Jurkat, Clone E6-1 (cell line): ENCODE data around the gene SH2B2.
"Not testable (repeated sequence)": the region's sequence is repeated elsewhere in the genome, so short reads cannot be mapped to it uniquely, and the experiment has no call there.

Experiments
- DNase-seq: peaks from one replicate; pipeline ENCODE4 v3.0.0-alpha.2; 2011; ENCODE audit warnings: low read depth, low spot score
- H3K4me3 ChIP-seq: 2 replicates; pipeline ENCODE4 v1.5.1; 2011; ENCODE audit warnings: mild to moderate bottlenecking, low read length, control low read depth, moderate library complexity

The SH2B2 gene

DNA sequence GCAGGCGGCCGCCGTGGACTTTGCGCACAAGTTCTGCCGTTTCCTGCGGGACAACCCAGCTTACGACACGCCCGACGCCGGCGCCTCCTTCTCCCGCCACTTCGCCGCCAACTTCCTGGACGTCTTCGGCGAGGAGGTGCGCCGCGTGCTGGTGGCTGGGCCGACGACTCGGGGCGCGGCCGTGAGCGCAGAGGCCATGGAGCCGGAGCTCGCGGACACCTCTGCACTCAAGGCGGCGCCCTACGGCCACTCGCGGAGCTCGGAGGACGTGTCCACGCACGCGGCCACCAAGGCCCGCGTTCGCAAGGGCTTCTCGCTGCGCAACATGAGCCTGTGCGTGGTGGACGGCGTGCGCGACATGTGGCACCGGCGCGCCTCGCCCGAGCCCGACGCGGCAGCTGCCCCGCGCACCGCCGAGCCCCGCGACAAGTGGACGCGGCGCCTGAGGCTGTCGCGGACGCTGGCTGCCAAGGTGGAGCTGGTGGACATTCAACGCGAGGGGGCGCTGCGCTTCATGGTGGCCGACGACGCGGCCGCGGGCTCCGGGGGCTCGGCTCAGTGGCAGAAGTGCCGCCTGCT is 14.1 kb downstream of the SH2B2 start:
- H3K4me3 ChIP-seq = no peak overlapping the region
- no peak for DNase-seq

DNA sequence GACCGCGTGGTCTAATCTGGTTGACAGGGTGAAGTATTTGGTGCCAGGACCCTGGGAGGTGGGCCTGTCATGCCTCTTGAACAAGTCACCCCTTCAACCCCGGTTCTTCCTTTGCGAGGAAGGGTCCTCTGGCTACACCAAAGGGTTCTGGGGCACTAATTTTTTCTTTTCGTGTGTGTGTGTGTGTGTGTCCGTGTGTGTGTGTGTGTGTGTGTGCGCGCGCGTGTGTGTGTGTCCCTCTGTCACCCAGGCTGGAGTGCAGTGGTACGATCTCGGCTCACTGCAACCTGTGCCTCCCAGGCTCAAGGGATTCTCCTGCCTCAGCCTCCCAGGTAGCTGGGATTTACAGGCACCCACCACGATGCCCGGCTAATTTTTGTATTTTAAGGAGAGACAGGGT is 14.7 kb downstream of the SH2B2 start:
- DNase-seq, H3K4me3 ChIP-seq: not testable (repeated sequence)

DNA sequence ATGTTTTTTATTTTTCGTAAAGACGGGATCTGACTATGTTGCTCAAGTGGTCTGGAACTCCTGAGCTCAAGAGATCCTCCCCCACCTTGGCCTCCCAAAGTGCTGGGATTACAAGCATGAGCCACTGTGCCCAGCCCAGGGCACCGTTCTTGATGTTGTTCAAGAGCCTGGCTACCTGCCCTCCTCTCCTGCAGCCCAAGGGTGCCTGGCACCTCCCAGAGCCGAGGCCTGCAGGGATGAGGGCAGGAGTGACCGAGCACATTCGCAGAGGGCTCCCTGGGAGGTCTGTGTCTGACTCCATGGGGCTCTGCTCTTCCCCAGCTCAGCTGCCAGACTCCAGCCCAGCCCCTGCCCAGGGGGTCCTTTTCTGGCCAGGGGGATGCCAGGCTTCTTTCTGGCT is 15.4 kb downstream of the SH2B2 start:
- no peak for DNase-seq
- no peak overlapping the region for H3K4me3 ChIP-seq

DNA sequence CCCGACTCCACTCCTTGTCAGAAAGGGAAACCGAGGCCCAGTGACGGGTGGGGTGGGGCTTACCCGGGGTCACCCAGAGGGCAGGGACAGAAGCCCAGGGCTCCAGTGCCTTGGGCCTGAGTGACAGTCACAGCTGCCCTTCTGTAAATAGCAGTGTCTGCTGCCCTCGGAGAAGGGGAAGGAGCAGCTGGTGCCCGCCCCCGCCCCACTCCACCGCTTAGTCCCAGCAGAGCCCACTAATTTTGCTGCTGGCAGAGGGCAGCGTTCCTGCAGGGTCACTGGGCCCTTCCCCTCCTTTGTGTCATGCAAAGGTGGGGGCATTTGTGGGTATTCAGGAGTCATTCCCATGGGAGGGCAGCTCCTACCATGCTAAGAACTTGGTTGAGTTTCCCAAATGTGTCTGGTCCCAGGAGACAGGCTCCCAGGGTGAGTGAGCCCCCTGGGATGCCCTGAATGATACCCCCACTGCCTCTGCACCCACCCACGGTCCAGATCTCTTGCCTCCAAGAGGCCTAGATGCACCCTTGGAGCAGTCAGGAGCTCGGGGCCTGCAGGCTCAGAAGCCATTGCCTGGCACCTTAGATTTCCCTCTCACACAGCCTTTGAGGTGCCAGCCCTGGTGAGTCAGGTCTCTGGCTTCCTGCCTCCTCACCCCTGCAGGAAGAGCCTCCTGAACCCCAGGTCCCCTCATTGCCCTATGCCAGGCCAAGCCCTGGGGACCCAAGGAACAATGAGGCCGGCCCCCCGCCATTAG is 17.2 kb downstream of the SH2B2 start:
- no peak for DNase-seq
- no peak overlapping the region for H3K4me3 ChIP-seq

DNA sequence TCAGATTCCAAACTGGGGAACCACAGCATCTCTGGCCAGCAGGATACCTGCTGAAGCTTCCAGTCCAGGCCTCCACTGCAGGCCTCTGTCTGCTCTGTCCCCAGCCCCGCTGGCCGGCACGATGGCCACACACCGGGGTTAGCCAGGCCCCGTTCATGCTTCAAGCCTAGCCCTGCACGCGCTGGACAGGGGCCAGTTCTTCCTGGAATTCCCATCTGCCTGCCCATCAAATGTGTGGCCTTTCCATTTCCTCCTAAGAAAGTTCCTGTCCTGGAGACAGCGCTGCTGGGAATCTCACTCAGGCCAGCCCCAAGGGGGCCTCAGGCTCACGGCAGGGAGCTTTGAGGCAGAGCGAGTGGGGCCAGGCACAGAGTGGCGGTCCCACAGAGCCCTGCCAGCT is 18.0 kb downstream of the SH2B2 start:
- no peak overlapping the region for H3K4me3 ChIP-seq
- no peak for DNase-seq

DNA sequence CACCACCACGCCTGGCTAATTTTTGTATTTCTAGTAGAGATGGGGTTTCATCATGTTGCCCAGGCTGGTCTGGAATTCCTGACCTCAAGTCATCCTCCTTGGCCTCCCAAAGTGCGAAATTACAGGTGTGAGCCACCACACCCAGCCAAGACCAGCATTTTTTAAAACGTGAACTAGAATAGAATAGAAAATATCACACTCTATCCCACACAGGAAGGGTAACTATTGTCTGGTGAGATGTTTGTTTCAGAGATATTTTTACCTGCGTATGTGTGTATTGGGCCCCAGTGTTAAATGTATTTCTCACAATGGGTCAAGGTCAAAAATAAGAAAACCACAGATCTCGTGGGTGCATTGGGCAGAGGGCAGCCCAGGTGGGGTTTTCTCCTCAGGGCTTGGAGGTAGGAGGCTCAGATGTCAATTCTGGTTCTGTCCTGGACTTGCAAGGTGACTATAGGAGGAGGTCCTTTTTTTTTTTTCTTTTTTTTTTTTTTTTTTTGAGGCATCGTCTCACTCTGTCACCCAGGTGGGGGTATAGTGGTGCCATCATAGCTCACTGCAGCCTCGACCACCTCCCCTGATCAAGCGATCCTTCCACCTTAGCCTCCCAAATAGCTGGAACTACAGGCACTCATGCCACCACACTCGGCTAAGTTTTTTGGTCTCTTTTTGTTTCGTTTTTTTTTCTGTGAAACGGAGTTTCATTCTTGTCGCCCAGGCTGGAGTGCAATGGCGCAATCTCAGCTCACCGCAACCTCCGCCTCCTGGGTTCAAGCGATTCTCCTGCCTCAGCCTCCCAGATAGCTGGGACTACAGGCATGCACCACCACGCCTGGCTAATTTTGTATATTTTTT is 19.0 kb downstream of the SH2B2 start:
- no peak for DNase-seq
- no peak overlapping the region for H3K4me3 ChIP-seq

DNA sequence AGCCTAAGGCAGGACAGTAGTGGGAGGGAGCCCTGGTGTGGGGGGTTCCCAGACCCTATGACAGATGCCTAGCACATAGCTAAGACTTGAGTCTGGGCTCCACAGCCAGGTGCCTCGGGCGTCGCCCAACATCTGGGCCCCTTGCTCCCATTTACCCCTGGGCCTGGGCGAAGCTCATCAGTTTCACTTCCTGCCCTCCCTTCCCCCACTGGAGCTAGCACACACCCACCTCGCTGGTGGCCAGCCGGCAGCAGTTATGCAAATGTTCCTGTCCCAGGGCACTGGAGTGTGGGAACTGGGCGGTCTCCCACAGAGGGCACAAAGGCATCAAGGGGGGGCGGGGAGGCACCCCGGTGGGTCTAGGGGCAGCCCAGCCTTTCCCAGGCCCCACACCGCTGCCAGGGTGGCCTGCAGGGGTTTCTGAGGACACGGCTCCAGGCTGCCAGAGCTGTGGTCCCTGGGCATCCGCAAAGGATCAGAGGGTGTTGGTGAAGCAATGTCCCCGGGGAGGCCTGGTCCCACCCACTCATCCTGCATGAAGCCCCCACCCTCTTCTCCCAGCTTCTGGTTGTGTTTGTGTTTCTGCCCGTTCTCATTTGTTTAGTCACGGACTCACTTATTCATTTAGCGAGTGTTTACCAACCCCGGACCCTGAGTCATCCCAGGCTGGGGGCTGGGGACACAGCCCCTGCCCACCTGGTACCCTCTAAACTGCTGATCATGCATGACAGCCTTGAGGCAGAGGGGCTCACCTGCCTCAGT is 20.4 kb downstream of the SH2B2 start:
- peak; percentile 62 for DNase-seq
- no peak overlapping the region for H3K4me3 ChIP-seq

DNA sequence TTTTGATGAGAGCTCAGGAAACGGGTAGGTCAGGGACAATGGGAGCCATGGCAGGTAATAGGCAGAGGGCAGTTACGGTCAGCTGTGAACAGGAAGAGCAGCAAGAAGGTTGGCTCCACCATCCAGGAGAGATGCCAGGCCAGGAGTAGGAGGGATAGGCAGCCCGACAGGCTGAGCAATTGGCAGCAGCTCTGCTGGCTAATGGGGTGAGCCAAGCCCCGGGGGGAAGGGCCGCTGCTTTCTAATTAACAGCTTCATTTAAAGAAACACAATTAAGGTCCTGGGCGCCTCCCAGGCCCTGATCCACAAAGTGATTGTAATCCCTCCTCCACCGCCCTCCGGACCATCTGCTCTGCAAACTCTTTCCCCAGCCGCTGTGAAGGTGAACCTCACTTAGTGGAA is 23.7 kb downstream of the SH2B2 start:
- no peak for DNase-seq
- H3K4me3 ChIP-seq = no peak overlapping the region

DNA sequence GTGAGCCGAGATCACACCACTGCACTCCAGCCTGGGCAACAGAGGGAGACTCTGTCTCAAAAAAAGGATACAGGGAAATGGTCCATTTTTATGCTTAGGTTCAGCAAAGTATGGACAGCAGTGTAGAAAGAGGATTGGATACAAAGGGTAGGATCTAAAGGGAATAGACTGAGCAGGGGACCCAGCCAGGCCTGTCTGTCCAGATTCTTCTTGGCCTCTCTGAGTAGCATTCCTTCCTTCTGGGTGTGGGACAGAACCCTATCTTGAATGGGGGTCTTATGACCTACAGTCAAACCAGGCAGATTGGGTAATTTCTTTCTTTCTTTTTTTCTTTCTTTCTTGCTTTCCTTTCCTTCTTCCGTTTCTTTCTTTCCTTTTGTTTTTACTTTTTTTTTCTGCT is 25.6 kb downstream of the SH2B2 start:
- no peak overlapping the region for H3K4me3 ChIP-seq
- DNase-seq = no peak

DNA sequence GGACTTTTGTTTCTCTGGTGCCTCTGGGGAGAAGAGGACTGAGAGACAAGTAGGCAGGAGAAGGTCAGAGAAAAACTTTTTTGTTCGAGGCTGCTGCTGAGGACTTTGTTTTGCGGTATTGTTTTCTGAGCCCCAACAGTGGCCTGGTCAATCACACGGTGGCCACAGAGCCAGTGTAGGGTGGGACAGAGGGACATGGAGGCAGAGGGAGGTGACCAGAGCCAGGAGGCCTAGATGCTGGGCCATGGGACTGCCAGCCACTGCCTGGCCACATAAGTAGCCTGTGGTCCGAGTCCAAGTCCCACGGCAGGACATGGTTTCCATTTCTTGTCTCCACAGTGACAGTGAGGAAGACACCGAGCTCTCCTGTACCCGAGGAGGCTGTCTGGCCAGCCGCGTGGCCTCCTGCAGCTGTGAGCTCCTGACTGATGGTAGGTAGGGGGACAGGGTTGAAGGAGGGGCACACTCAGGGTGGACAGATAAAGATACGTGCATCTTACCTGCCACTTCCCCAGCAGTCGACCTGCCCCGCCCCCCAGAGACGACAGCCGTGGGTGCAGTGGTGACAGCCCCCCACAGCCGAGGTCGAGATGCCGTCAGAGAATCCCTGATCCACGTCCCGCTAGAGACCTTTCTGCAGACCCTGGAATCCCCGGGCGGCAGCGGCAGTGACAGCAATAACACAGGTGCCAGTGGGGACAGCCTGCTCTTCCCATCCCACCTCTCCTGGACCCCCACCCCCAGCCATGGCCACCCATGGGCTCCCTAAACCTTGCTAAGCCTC is 27.5 kb downstream of the SH2B2 start:
- no peak for DNase-seq
- no peak overlapping the region for H3K4me3 ChIP-seq

DNA sequence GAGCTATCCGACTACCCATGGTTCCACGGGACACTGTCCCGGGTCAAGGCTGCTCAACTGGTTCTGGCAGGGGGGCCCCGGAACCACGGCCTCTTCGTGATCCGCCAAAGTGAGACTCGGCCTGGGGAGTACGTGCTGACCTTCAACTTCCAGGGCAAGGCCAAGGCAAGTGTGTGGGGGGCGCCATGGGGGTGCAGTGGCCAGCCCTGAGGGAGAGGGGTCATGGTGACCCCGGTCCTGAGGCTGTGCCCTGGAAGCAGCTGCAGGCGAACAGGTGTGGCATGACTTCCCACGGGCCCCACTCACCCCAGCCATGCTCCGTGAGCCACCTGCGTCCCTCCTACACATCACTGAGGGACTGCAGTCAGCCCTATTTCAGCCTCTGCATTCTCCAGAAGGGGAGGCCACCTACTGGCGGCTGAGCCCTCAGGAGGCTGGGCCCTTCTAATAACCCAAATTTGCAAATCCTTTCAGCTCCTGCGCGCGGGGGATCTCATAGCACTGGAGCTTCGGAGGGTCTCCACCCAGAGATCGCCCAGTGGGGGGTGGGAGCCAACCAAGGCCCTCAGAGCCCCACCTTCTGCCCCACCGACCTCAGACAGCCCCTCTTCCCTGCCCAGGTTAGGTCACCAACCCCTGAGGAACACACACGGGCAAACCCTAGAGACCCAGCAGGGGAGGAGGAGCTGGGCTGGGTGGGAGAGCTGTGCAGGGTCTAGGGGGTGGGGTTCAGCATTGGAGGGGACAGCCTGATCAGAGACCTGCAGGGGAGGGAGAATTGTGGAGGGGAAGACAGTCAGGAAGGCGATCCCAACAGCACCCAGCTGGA is 30.8 kb downstream of the SH2B2 start:
- no peak for DNase-seq

DNA sequence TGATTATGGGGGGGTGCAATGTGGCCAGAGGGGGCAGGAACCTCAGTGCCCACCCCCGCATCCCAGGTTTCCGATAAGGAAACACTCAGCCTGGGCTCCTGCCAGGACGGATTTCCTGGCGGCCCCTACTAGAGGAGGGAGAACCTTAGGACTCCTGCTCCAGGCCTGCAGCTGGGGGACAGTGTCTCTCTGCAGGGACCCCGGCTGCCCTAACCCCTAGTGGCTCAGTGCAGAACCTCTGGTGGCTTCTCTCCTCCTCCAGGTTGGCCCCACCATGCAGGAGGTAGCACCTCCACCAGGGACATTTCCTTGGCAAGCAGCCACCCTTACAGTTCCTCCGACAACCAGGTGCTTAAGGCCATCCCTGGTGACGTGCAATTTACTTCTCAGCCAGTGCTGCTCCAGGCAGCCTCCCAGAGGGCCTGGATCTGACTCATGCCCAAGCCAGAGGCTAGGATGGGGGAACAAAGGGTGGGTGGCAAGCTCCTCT is 31.9 kb downstream of the SH2B2 start:
- H3K4me3 ChIP-seq = no peak overlapping the region
- no peak for DNase-seq

More for the DNA sequence above, 30.8 kb downstream of the SH2B2 start:
- H3K4me3 ChIP-seq = no peak overlapping the region

DNA sequence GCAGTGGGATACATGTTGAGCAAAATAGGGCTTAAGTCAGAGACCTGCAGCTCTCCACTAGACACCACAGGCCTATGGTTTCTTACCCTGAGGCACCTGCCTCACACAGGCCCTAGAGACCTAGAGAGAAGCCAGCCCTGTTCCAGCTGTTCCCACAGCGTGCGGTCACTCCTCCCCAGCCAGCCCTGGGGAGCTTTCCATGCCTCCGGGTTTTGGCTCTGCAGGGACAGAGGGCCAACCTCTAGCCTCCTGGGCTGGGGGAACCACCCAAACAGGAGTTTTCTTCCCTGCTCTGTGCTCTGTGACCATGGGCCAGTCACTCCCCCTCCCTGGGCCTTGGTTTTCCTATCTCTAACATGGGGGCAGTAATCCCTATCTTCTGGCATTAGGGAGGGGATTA is 33.0 kb downstream of the SH2B2 start:
- H3K4me3 ChIP-seq = no peak overlapping the region
- DNase-seq = no peak

DNA sequence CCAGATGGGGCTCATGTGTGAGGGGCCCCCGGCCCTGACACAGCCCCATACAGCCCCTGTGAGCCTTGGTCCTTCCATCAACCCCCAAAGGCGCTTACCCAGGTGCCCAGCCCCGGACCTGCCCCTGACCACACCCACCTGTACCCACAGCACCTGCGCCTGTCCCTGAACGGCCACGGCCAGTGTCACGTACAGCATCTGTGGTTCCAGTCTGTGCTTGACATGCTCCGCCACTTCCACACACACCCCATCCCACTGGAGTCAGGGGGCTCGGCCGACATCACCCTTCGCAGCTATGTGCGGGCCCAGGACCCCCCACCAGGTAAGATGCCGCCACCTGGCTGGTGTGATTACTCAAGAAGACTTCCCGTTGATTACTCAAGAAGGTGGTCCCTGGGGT is 33.5 kb downstream of the SH2B2 start:
- DNase-seq = no peak
- H3K4me3 ChIP-seq = no peak overlapping the region

DNA sequence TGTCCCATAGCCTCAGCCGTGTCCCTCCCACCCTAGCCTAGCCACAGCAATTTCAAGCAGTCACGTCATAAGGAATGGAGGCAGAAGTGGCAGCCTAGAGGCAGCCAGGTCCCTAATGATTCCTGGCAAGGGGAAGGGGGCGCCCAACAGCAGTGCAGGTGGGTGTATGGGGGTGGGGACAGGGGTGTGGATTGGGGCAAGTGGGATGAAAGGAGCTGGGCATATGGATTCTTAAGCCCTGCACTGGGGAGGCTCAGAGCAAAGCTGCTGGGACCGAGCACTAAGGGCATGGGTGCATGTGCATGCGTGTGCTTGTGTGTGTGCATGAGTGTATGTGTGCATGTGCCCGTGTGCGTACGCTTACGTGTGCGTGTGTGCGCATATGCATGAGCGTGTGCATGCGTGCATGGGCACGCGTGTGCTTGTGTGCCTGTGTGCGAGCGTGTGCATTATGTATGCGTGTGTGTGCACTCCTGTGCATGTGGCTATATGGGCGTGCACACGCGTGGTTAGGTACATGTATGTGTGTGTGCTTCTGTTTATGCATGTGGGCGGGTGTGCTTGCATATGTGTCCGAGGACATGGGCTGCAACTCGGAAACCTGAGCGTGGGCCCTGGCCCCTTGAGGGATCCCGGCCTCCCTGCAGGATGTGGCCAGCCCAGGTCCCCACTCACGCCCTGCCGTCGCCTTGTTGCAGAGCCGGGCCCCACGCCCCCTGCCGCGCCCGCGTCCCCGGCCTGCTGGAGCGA is 34.1 kb downstream of the SH2B2 start:
- no peak overlapping the region for H3K4me3 ChIP-seq
- no peak for DNase-seq

DNA sequence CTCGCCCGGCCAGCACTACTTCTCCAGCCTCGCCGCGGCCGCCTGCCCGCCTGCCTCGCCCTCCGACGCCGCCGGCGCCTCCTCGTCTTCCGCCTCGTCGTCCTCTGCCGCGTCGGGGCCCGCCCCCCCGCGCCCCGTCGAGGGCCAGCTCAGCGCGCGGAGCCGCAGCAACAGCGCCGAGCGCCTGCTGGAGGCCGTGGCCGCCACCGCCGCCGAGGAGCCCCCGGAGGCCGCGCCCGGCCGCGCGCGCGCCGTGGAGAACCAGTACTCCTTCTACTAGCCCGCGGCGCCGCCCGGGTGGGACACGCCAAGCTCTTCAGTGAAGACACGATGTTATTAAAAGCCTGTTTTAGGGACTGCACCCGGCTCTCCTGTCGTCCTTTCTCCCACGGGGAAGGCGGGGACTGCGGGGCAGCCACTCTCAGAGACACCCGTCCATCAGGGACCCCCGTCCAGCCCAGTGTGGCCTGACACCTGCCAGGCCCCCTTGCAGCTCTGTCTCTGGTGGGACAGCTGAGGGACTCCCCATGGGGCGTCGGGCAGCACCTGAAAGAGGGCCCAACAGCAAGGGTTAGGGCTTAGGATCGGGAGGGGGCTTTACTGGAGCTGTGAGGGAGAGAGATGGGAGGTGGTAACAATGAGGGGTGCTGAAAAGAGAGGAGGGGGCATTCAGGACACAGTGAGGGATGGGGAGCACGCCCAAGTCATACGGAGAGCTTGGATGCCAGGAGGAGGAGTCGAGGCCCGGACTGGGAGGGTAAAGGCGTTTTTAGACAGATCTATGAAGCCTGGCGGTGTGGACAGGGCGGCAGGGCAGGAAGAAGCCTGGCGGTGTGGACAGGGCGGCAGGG is 34.9 kb downstream of the SH2B2 start:
- DNase-seq = no peak

More for the DNA sequence above, 34.9 kb downstream of the SH2B2 start:
- H3K4me3 ChIP-seq = no peak overlapping the region
